HCT116 (cell line): ENCODE measurements around the gene ZC3H6. TPM values are rescaled to one million over a fixed set of nuclear protein-coding genes. Genes with fewer than 3 reads are reported as not detected.

Experiments
- ATAC-seq: fragments of 200-7000 bp; cut with Tn5 transposase; 2 replicates; pipeline ENCODE4 v1.9.1; 2020; ENCODE audit warnings: mild to moderate bottlenecking, moderate library complexity
- BruUV-seq: library from RNA; stranded (reverse); fragments of 400-500 nt; replicated peaks from 2 replicates; lab custom pipeline; 2021; lab: Mats Ljungman, UMichigan
- CTCF ChIA-PET: fragments of 300-600 bp; sonication (Branson Sonifier 250); formaldehyde crosslinking; loops from one replicate; lab custom pipeline; 2021; ENCODE audit warnings: antibody characterized with exemption; lab: Charles Lee
- POLR2A ChIA-PET: fragments of 300-600, 350-600 bp; sonication (Branson Sonifier 250); formaldehyde crosslinking; loops from one replicate; lab custom pipeline; 2021; ENCODE audit warnings: antibody characterized with exemption; lab: Charles Lee
- RAD21 ChIA-PET, 2 experiments: fragments of 300-600 bp; sonication (Branson Sonifier 250); formaldehyde crosslinking; loops; one replicate each; lab custom pipeline; 2023; ENCODE audit warnings: low total read pairs in 2 of 2; ENCODE audit not compliant: uncharacterized antibody in 2 of 2, unreplicated experiment in 2 of 2, low non-redundant PET in 1 of 2; lab: Charles Lee
- DNase-seq: peaks from one replicate; pipeline ENCODE4 v3.0.0-alpha.2; 2010; ENCODE audit warnings: low read depth, low spot score
- H2AFZ ChIP-seq: fragments of 200-600 bp; shearing (Covaris generic), sonication (generic); 2 replicates; pipeline ENCODE4 v1.6.1; 2017; ENCODE audit warnings: low read depth, mixed run types, mixed read lengths, antibody characterized with exemption, low read length; ENCODE audit not compliant: poor library complexity, severe bottlenecking
- H3K27ac ChIP-seq: 2 replicates; pipeline ENCODE4 v1.5.1; 2012; ENCODE audit warnings: low read depth, low read length
- H3K27me3 ChIP-seq: fragments of 200-600 bp; sonication (generic); 2 replicates; pipeline ENCODE4 v1.6.1; 2016; ENCODE audit warnings: mixed run types, low read length, mixed read lengths; ENCODE audit not compliant: insufficient read depth
- H3K36me3 ChIP-seq, 2 experiments: fragments of 200-500 bp in 1 of 2; fragments of 200-600 bp in 1 of 2; sonication (Bioruptor generic) in 1 of 2; sonication (generic) in 1 of 2; 2 replicates each; pipeline versions ENCODE4 v1.5.1 to v1.6.1; 2014 to 2016; ENCODE audit warnings: low read length in 2 of 2, inconsistent platforms in 1 of 2, mixed read lengths in 1 of 2, mixed run types in 1 of 2; ENCODE audit not compliant: insufficient read depth in 2 of 2, control insufficient read depth in 1 of 2
- H3K4me1 ChIP-seq, 2 experiments: fragments of 200-600 bp in 1 of 2; sonication (generic) in 1 of 2; 2 replicates each; pipeline versions ENCODE4 v1.5.1 to v1.6.1; 2012 to 2017; ENCODE audit warnings: low read length in 2 of 2, inconsistent platforms in 1 of 2, mild to moderate bottlenecking in 1 of 2, mixed read lengths in 1 of 2, mixed run types in 1 of 2, moderate library complexity in 1 of 2; ENCODE audit not compliant: insufficient read depth in 2 of 2, control insufficient read depth in 1 of 2
- H3K4me2 ChIP-seq: fragments of 200-600 bp; sonication (generic); 2 replicates; pipeline ENCODE4 v1.6.1; 2017; ENCODE audit warnings: mixed run types, low read length, mixed read lengths
- H3K4me3 ChIP-seq, 2 experiments: fragments of 200-600 bp in 1 of 2; sonication (generic) in 1 of 2; replicated peaks in 1 of 2; 2 replicates each; pipeline ENCODE4 v1.5.1; 2011 to 2016; ENCODE audit warnings: low read length in 2 of 2, control low read depth in 1 of 2, low read depth in 1 of 2, mild to moderate bottlenecking in 1 of 2, mixed read lengths in 1 of 2, mixed run types in 1 of 2
- H3K79me2 ChIP-seq: fragments of 200-600 bp; sonication (generic); 2 replicates; pipeline ENCODE4 v1.6.1; 2017; ENCODE audit warnings: mild to moderate bottlenecking, mixed run types, low read length, moderate library complexity, mixed read lengths; ENCODE audit not compliant: insufficient read depth
- H3K9ac ChIP-seq: fragments of 200-600 bp; sonication (generic); 2 replicates; pipeline ENCODE4 v1.6.1; 2016; ENCODE audit warnings: low read length, mixed read lengths
- H3K9me2 ChIP-seq: fragments of 200-600 bp; sonication (generic), shearing (Covaris generic); 2 replicates; pipeline ENCODE4 v1.6.1; 2017; ENCODE audit warnings: mixed run types, mild to moderate bottlenecking, moderate library complexity; ENCODE audit not compliant: insufficient read depth
- H3K9me3 ChIP-seq, 2 experiments: fragments of 200-500 bp in 1 of 2; fragments of 200-600 bp in 1 of 2; sonication (Bioruptor generic) in 1 of 2; sonication (generic) in 1 of 2; 2 replicates each; pipeline ENCODE4 v1.6.1; 2014 to 2017; ENCODE audit warnings: low read length in 2 of 2, mixed read lengths in 2 of 2, inconsistent platforms in 1 of 2, low read depth in 1 of 2, mild to moderate bottlenecking in 1 of 2, mixed run types in 1 of 2, moderate library complexity in 1 of 2; ENCODE audit not compliant: control insufficient read depth in 1 of 2, insufficient read depth in 1 of 2
- H4K20me1 ChIP-seq: fragments of 200-600 bp; sonication (generic), shearing (Covaris generic); 2 replicates; pipeline ENCODE4 v1.6.1; 2017; ENCODE audit warnings: mixed run types, mild to moderate bottlenecking, moderate library complexity; ENCODE audit not compliant: insufficient read depth
- JUND ChIP-seq: IDR thresholded peaks from 2 replicates; pipeline ENCODE4 v1.6.1; 2012
- POLR2A ChIP-seq: IDR thresholded peaks from 2 replicates; pipeline ENCODE4 v1.7.0; 2011; ENCODE audit warnings: borderline replicate concordance; ENCODE audit not compliant: insufficient read depth, insufficient read length; ENCODE audit errors: extremely low read depth
- SIN3A ChIP-seq: IDR thresholded peaks from 2 replicates; pipeline ENCODE4 v1.6.1; 2012; ENCODE audit warnings: low read depth
- YY1 ChIP-seq: IDR thresholded peaks from 2 replicates; pipeline ENCODE4 v1.6.1; 2011; ENCODE audit warnings: low read length, low read depth, moderate library complexity, mild to moderate bottlenecking; ENCODE audit not compliant: insufficient replicate concordance; ENCODE audit errors: extremely low read depth
- ZNF274 ChIP-seq: fragments of 200-500 bp; sonication (Bioruptor generic); IDR thresholded peaks from 2 replicates; pipeline ENCODE4 v1.6.1; 2014; ENCODE audit warnings: mild to moderate bottlenecking, low read depth, low read length, inconsistent platforms
- intact Hi-C: fragments of 100-400 bp; cut with micrococcal nuclease; formaldehyde crosslinking; loops from 2 replicates; pipeline ENCODE4 v1.10.0; 2022
- total RNA-seq: library from RNA; stranded (reverse); gene quantifications from one replicate; pipeline ENCODE4 v1.2.1, GENCODE V29; 2021; ENCODE audit not compliant: unreplicated experiment
- TF ChIP-seq, protein P1 (sequence below): IDR thresholded peaks from 2 replicates; pipeline ENCODE4 v1.6.1; 2012; ENCODE audit warnings: low read depth

ZC3H6 gene
- total RNA-seq, 1 experiment from 2014 or later, result 7.0 TPM

DNA sequence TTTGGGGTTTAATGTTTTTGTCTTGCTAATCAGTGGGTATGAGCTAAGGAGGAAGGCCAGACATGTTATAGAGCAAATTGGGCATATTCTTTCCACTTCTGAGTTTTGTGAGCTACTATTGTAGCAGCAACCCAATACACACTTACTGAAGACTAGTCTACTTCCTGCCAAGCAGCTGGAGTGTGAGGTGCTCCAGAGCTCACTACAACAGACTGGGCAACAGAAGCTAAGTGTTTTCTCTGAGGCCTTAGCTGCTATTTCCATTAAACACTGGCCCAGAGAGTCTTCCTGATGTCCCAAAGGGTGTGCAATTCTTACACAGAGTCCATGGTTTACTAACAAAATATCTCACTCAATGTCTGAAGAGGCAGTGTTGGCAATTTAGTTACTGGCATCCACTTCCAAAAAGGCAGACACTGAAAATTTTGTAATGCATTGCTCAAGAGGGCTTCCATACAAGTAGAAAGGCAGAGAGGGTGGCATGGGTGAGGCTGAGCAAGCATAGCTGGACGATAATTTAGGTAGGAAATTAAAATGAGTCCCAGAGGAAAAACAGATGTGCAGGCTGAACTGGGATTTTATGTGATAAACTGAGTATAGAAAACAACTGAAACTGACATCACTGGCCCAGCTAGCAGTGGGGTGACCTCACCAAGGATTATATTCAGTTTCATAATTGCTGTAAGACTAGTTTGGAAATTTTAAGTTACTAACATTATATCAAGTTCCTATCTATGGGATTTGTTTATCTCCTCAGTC lies 68.6 kb downstream of the ZC3H6 start:
- Histone ChIP-seq H3K27me3 (no peaks in the 10 kb centered on the region), H3K79me2 (no peaks in the 10 kb centered on the region), H3K4me3 (no peak overlapping the region), H3K9me3 (no peaks in the 10 kb centered on the region), H3K9me2 (no peaks in the 10 kb centered on the region), H3K27ac (no peak overlapping the region), H3K4me2 (no peak overlapping the region), H3K36me3 (no peaks in the 10 kb centered on the region), H3K9ac (no peak overlapping the region), H4K20me1 (no peaks in the 10 kb centered on the region), H2AFZ (no peak overlapping the region), H3K4me1 (no peaks in the 10 kb centered on the region)
- TF ChIP-seq, protein P1, sequence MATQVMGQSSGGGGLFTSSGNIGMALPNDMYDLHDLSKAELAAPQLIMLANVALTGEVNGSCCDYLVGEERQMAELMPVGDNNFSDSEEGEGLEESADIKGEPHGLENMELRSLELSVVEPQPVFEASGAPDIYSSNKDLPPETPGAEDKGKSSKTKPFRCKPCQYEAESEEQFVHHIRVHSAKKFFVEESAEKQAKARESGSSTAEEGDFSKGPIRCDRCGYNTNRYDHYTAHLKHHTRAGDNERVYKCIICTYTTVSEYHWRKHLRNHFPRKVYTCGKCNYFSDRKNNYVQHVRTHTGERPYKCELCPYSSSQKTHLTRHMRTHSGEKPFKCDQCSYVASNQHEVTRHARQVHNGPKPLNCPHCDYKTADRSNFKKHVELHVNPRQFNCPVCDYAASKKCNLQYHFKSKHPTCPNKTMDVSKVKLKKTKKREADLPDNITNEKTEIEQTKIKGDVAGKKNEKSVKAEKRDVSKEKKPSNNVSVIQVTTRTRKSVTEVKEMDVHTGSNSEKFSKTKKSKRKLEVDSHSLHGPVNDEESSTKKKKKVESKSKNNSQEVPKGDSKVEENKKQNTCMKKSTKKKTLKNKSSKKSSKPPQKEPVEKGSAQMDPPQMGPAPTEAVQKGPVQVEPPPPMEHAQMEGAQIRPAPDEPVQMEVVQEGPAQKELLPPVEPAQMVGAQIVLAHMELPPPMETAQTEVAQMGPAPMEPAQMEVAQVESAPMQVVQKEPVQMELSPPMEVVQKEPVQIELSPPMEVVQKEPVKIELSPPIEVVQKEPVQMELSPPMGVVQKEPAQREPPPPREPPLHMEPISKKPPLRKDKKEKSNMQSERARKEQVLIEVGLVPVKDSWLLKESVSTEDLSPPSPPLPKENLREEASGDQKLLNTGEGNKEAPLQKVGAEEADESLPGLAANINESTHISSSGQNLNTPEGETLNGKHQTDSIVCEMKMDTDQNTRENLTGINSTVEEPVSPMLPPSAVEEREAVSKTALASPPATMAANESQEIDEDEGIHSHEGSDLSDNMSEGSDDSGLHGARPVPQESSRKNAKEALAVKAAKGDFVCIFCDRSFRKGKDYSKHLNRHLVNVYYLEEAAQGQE, result no peak
- no peak for TF ChIP-seq POLR2A
- TF ChIP-seq YY1, result no peak
- no peak for TF ChIP-seq SIN3A
- no peak for TF ChIP-seq JUND
- no peak for TF ChIP-seq ZNF274
- ChIA-PET POLR2A (no interaction called here), CTCF (no interaction called here), RAD21 (no interaction called here)
- intact Hi-C loops, result no loop called here
- BruUV-seq, result no TSS peak
- no peak for ATAC-seq
- DNase-seq, result no peak
